HEK293 (cell line): Measurements from ENCODE around the gene CENPP.

Source experiments
- CTCF ChIA-PET: fragments of 350-600 bp; formaldehyde crosslinking; extraction: SDS; loops from one replicate; lab custom pipeline; 2021; ENCODE audit warnings: antibody characterized with exemption; lab: Yijun Ruan, JAX
- POLR2A ChIA-PET: fragments of 300-600 bp; formaldehyde crosslinking; extraction: SDS; loops from one replicate; lab custom pipeline; 2020; ENCODE audit warnings: antibody characterized with exemption, inconsistent platforms; lab: Yijun Ruan, JAX
- H3K27ac ChIP-seq: fragments of 200-500 bp; sonication (Bioruptor generic); 2 replicates; pipeline ENCODE4 v1.5.1; 2014; ENCODE audit warnings: low read depth, low read length, control low read depth, inconsistent platforms; ENCODE audit errors: extremely low read depth
- H3K36me3 ChIP-seq, 2 experiments: fragments of 200-500 bp in 1 of 2; sonication (Bioruptor generic) in 1 of 2; 1 replicate in 1 of 2; 2 replicates in 1 of 2; pipeline ENCODE4 v1.5.1; 2014 to 2017; ENCODE audit warnings: inconsistent platforms in 2 of 2, low read length in 2 of 2; ENCODE audit not compliant: control insufficient read depth in 2 of 2, insufficient read depth in 1 of 2
- H3K4me1 ChIP-seq: fragments of 200-500 bp; sonication (Bioruptor generic); 2 replicates; pipeline ENCODE4 v1.5.1; 2014; ENCODE audit warnings: mild to moderate bottlenecking, low read length, inconsistent platforms; ENCODE audit not compliant: control insufficient read depth, insufficient read depth
- H3K4me3 ChIP-seq: 2 replicates; pipeline ENCODE4 v1.5.1; 2011; ENCODE audit warnings: low read depth, mild to moderate bottlenecking, control low read depth, low read length, moderate library complexity
- H3K9me3 ChIP-seq: fragments of 200-500 bp; sonication (Bioruptor generic); 2 replicates; pipeline ENCODE4 v1.5.1; 2014; ENCODE audit warnings: low read depth, low read length, inconsistent platforms; ENCODE audit not compliant: control insufficient read depth, insufficient read depth
- BCL11B ChIP-seq: fragments of 450-650 bp; formaldehyde crosslinking; IDR thresholded peaks from 2 replicates; pipeline ENCODE4 v1.5.1; 2016; ENCODE audit warnings: low read depth, missing biosample characterization, missing genetic modification characterization
- HOXA7 ChIP-seq: sonication (generic); formaldehyde crosslinking; IDR thresholded peaks from 2 replicates; pipeline ENCODE4 v1.8.1; 2022; ENCODE audit warnings: missing genetic modification reagents, borderline replicate concordance
- KLF10 ChIP-seq: fragments of 450-650 bp; IDR thresholded peaks from 2 replicates; pipeline ENCODE4 v1.5.1; 2018; ENCODE audit warnings: missing biosample characterization, mild to moderate bottlenecking, missing genetic modification characterization
- KLF7 ChIP-seq: fragments of 450-650 bp; formaldehyde crosslinking; IDR thresholded peaks from 2 replicates; pipeline ENCODE4 v1.5.1; 2016; ENCODE audit warnings: missing biosample characterization, missing genetic modification characterization, borderline replicate concordance
- OVOL3 ChIP-seq: fragments of 450-650 bp; formaldehyde crosslinking; IDR thresholded peaks from 2 replicates; pipeline ENCODE4 v1.5.1; 2016; ENCODE audit warnings: missing biosample characterization, missing genetic modification characterization
- ZBTB6 ChIP-seq: fragments of 450-650 bp; formaldehyde crosslinking; IDR thresholded peaks from 2 replicates; pipeline ENCODE4 v1.5.1; 2017; ENCODE audit warnings: missing biosample characterization, missing genetic modification characterization
- ZEB2 ChIP-seq: fragments of 450-650 bp; formaldehyde crosslinking; IDR thresholded peaks from 2 replicates; pipeline ENCODE4 v1.5.1; 2016; ENCODE audit warnings: missing biosample characterization, missing genetic modification characterization
- ZFP3 ChIP-seq: fragments of 450-650 bp; formaldehyde crosslinking; IDR thresholded peaks from 2 replicates; pipeline ENCODE4 v1.5.1; 2016; ENCODE audit warnings: low read depth, missing biosample characterization, missing genetic modification characterization
- ZNF132 ChIP-seq: fragments of 450-650 bp; formaldehyde crosslinking; IDR thresholded peaks from 2 replicates; pipeline ENCODE4 v1.5.1; 2017; ENCODE audit warnings: missing biosample characterization, missing genetic modification characterization, borderline replicate concordance
- ZNF292 ChIP-seq: fragments of 450-650 bp; formaldehyde crosslinking; IDR thresholded peaks from 2 replicates; pipeline ENCODE4 v1.5.1; 2016; ENCODE audit warnings: low read depth, missing biosample characterization, missing genetic modification characterization, borderline replicate concordance
- ZNF302 ChIP-seq: fragments of 450-650 bp; formaldehyde crosslinking; IDR thresholded peaks from 2 replicates; pipeline ENCODE4 v1.5.1; 2016; ENCODE audit warnings: missing biosample characterization, missing genetic modification characterization, low read depth
- ZNF510 ChIP-seq: fragments of 450-650 bp; formaldehyde crosslinking; IDR thresholded peaks from 2 replicates; pipeline ENCODE4 v1.5.1; 2018; ENCODE audit warnings: mild to moderate bottlenecking, missing genetic modification characterization, missing biosample characterization; ENCODE audit not compliant: insufficient replicate concordance
- ZNF521 ChIP-seq: fragments of 450-650 bp; formaldehyde crosslinking; IDR thresholded peaks from 2 replicates; pipeline ENCODE4 v1.5.1; 2017; ENCODE audit warnings: missing biosample characterization, mild to moderate bottlenecking, missing genetic modification characterization
- ZNF561 ChIP-seq: fragments of 450-650 bp; IDR thresholded peaks from 2 replicates; pipeline ENCODE4 v1.5.1; 2018; ENCODE audit warnings: missing biosample characterization, missing genetic modification characterization, borderline replicate concordance
- ZNF580 ChIP-seq: fragments of 450-650 bp; formaldehyde crosslinking; IDR thresholded peaks from 2 replicates; pipeline ENCODE4 v1.5.1; 2016; ENCODE audit warnings: missing biosample characterization, missing genetic modification characterization
- ZNF596 ChIP-seq: fragments of 450-650 bp; IDR thresholded peaks from 2 replicates; pipeline ENCODE4 v1.5.0; 2018; ENCODE audit warnings: missing biosample characterization, mild to moderate bottlenecking, missing genetic modification characterization, moderate library complexity
- ZNF658 ChIP-seq: fragments of 450-650 bp; formaldehyde crosslinking; IDR thresholded peaks from 2 replicates; pipeline ENCODE4; 2016; ENCODE audit warnings: missing biosample characterization, missing genetic modification characterization
- ZNF660 ChIP-seq: fragments of 450-650 bp; IDR thresholded peaks from 2 replicates; pipeline ENCODE4 v1.5.1; 2018; ENCODE audit warnings: missing biosample characterization, mild to moderate bottlenecking, missing genetic modification characterization
- ZNF664 ChIP-seq: fragments of 450-650 bp; formaldehyde crosslinking; IDR thresholded peaks from 2 replicates; pipeline ENCODE4 v1.5.1; 2016; ENCODE audit warnings: missing biosample characterization, missing genetic modification characterization
- ZNF704 ChIP-seq: fragments of 450-650 bp; formaldehyde crosslinking; IDR thresholded peaks from 2 replicates; pipeline ENCODE4 v1.5.1; 2016; ENCODE audit warnings: missing biosample characterization, missing genetic modification characterization
- ZNF76 ChIP-seq: fragments of 450-650 bp; formaldehyde crosslinking; IDR thresholded peaks from 2 replicates; pipeline ENCODE4; 2016; ENCODE audit warnings: low read depth, missing biosample characterization, missing genetic modification characterization, borderline replicate concordance
- ZNF830 ChIP-seq: fragments of 450-650 bp; IDR thresholded peaks from 2 replicates; pipeline ENCODE4 v1.5.0; 2018; ENCODE audit warnings: missing biosample characterization, missing genetic modification characterization, low read depth, mild to moderate bottlenecking, moderate library complexity
- ZSCAN30 ChIP-seq: fragments of 450-650 bp; IDR thresholded peaks from 2 replicates; pipeline ENCODE4 v1.5.1; 2018; ENCODE audit warnings: missing biosample characterization, mild to moderate bottlenecking, missing genetic modification characterization, moderate library complexity
- TF ChIP-seq, protein P1 (sequence below): fragments of 450-650 bp; formaldehyde crosslinking; IDR thresholded peaks from 2 replicates; pipeline ENCODE4 v1.5.1; 2016; ENCODE audit warnings: missing biosample characterization, missing genetic modification characterization

The CENPP gene

GRCh38 chr9:92612292-92612691, 286.5 kb downstream of the CENPP start (continued):
- TF ChIP-seq ZNF76 (tag by site-specific recombination) = no peak
- no peak for TF ChIP-seq ZNF292 (tag by site-specific recombination)
- TF ChIP-seq ZNF830 (tag by site-specific recombination) = no peak
- TF ChIP-seq ZNF596 (tag by site-specific recombination) = no peak

GRCh38 chr9:92612816-92613215, 287.1 kb downstream of the CENPP start:
- POLR2A ChIA-PET = no interaction called here
- Histone ChIP-seq H3K27ac (no peak overlapping the region), H3K4me3 (no peak overlapping the region), H3K9me3 (no peaks in the 10 kb centered on the region), H3K36me3 (peaks cover 0 to 73% of the 10 kb centered on the region in 2 experiments; a peak in 1 of 3 replicates), H3K4me1 (no peaks in the 10 kb centered on the region)
- CTCF ChIA-PET = no interaction called here
- TF ChIP-seq OVOL3 (tag by site-specific recombination) (no peak), ZSCAN30 (tag by site-specific recombination) (no peak), ZNF132 (tag by site-specific recombination) (no peak), ZNF704 (tag by site-specific recombination) (no peak), ZNF302 (tag by site-specific recombination) (no peak), ZBTB6 (no peak), BCL11B (no peak), ZNF658 (tag by site-specific recombination) (no peak), ZNF521 (tag by site-specific recombination) (no peak), ZNF580 (no peak), ZNF664 (tag by site-specific recombination) (no peak), KLF7 (tag by site-specific recombination) (no peak), ZNF660 (tag by site-specific recombination) (no peak), ZNF561 (no peak), ZNF510 (no peak), HOXA7 (no peak), ZEB2 (tag by site-specific recombination) (no peak), KLF10 (tag by site-specific recombination) (no peak), ZFP3 (tag by site-specific recombination) (no peak)
- TF ChIP-seq, protein P1, sequence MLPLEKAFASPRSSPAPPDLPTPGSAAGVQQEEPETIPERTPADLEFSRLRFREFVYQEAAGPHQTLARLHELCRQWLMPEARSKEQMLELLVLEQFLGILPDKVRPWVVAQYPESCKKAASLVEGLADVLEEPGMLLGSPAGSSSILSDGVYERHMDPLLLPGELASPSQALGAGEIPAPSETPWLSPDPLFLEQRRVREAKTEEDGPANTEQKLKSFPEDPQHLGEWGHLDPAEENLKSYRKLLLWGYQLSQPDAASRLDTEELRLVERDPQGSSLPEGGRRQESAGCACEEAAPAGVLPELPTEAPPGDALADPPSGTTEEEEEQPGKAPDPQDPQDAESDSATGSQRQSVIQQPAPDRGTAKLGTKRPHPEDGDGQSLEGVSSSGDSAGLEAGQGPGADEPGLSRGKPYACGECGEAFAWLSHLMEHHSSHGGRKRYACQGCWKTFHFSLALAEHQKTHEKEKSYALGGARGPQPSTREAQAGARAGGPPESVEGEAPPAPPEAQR (tag by site-specific recombination) = no peak
